Mesendoderm (in vitro differentiated cells): Measurements from ENCODE around the gene GPR158.

Source experiments
- DNase-seq: peaks from one replicate; pipeline ENCODE4 v3.0.0; 2013
- H2AK5ac ChIP-seq: 2 replicates; pipeline ENCODE4 v1.6.1; 2013; ENCODE audit warnings: low read length, inconsistent platforms
- H2BK120ac ChIP-seq: 2 replicates; pipeline ENCODE4 v1.6.1; 2013; ENCODE audit warnings: low read depth, mild to moderate bottlenecking, low read length, moderate library complexity, mixed read lengths
- H2BK15ac ChIP-seq: replicated peaks from 2 replicates; pipeline ENCODE4 v1.6.1; 2013; ENCODE audit warnings: low read depth, mild to moderate bottlenecking, moderate library complexity
- H2BK5ac ChIP-seq: 2 replicates; pipeline ENCODE4 v1.6.1; 2013; ENCODE audit warnings: low read length, inconsistent platforms
- H3K18ac ChIP-seq: 2 replicates; pipeline ENCODE4 v1.6.1; 2013; ENCODE audit warnings: mild to moderate bottlenecking, low read length, mixed read lengths
- H3K23ac ChIP-seq: one replicate; pipeline ENCODE4 v1.6.1; 2013; ENCODE audit warnings: low read length
- H3K27ac ChIP-seq: 2 replicates; pipeline ENCODE4 v1.5.1; 2013; ENCODE audit warnings: low read depth, mild to moderate bottlenecking, inconsistent platforms, low read length, moderate library complexity
- H3K27me3 ChIP-seq: 2 replicates; pipeline ENCODE4 v1.6.1; 2013; ENCODE audit warnings: low read length, control low read depth, mild to moderate bottlenecking, inconsistent platforms; ENCODE audit not compliant: insufficient read depth, poor library complexity
- H3K36me3 ChIP-seq: 2 replicates; pipeline ENCODE4 v1.6.1; 2013; ENCODE audit warnings: low read length, inconsistent platforms; ENCODE audit not compliant: control insufficient read depth, insufficient read depth
- H3K4ac ChIP-seq: one replicate; pipeline ENCODE4 v1.6.1; 2013; ENCODE audit warnings: low read depth, mild to moderate bottlenecking, low read length, moderate library complexity
- H3K4me1 ChIP-seq: 2 replicates; pipeline ENCODE4 v1.6.1; 2013; ENCODE audit warnings: low read depth, low read length, inconsistent platforms; ENCODE audit not compliant: control insufficient read depth
- H3K4me2 ChIP-seq: 2 replicates; pipeline ENCODE4 v1.6.1; 2013; ENCODE audit warnings: low read length
- H3K4me3 ChIP-seq: 2 replicates; pipeline ENCODE4 v1.5.1; 2013; ENCODE audit warnings: mild to moderate bottlenecking, low read length
- H3K56ac ChIP-seq: one replicate; pipeline ENCODE4 v1.6.1; 2013; ENCODE audit warnings: low read length
- H3K79me1 ChIP-seq: 2 replicates; pipeline ENCODE4 v1.6.1; 2013; ENCODE audit warnings: low read length, inconsistent platforms
- H3K79me2 ChIP-seq: 2 replicates; pipeline ENCODE4 v1.6.1; 2013; ENCODE audit warnings: mild to moderate bottlenecking, low read length; ENCODE audit not compliant: control insufficient read depth, insufficient read depth
- H3K9ac ChIP-seq: 2 replicates; pipeline ENCODE4 v1.6.1; 2013; ENCODE audit warnings: low read length, inconsistent platforms
- H4K5ac ChIP-seq: one replicate; pipeline ENCODE4 v1.6.1; 2013; ENCODE audit warnings: low read length
- H4K8ac ChIP-seq: one replicate; pipeline ENCODE4 v1.6.1; 2013; ENCODE audit warnings: low read depth, mild to moderate bottlenecking, control low read depth, low read length, moderate library complexity
- WGBS: extraction: QIAGEN DNeasy Blood & Tissue Kit; methylation state at CpG from one replicate; pipeline ENCODE4 v1.1.7; 2013; ENCODE audit warnings: low lambda C conversion rate, missing lambda C conversion rate; ENCODE audit not compliant: insufficient coverage; ENCODE audit errors: extremely low coverage; 5-methylcytosine and 5-hydroxymethylcytosine counted together

GPR158 gene

DNA sequence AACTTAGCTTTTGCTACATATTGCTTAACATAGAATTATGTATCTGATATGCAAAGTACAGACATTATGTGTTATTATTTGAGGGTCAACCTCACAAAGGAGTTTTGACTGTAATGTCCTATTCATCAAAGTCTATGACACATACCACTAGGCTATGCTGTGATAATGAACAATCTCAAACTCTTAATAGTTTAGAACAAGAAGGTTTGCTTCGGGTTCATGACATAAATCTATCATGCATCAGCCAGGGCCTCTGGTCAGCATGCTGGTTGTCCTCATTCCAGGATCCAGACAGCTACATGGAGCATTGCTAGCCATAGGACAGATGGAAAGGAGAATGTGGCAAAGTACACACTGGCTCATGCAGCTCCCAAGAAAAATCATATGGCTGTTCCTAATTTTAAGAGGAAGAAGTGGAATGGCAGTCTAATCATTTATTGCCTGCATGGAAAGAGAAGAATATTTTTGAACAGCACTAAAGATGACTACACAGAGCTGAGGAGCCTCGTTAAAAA, 332.1 kb downstream of the GPR158 start:
- Histone ChIP-seq H3K18ac (peak overlapping the region; percentile 39), H3K4ac (no peak overlapping the region), H4K5ac (no peak overlapping the region), H2AK5ac (no peak overlapping the region), H2BK120ac (no peak overlapping the region), H3K23ac (no peak overlapping the region), H3K79me1 (no peaks in the 10 kb centered on the region), H3K4me2 (no peak overlapping the region), H3K36me3 (no peaks in the 10 kb centered on the region), H4K8ac (no peak overlapping the region), H3K27me3 (no peaks in the 10 kb centered on the region), H3K4me3 (no peak overlapping the region), H2BK5ac (no peak overlapping the region), H2BK15ac (no peak overlapping the region), H3K56ac (no peak overlapping the region), H3K79me2 (no peaks in the 10 kb centered on the region), H3K9ac (no peak overlapping the region), H3K4me1 (peaks cover 2% of the 10 kb centered on the region), H3K27ac (no peak overlapping the region)
- WGBS: no CpG with 5 or more reads among the region's 2 CpGs
- DNase-seq: no peak

DNA sequence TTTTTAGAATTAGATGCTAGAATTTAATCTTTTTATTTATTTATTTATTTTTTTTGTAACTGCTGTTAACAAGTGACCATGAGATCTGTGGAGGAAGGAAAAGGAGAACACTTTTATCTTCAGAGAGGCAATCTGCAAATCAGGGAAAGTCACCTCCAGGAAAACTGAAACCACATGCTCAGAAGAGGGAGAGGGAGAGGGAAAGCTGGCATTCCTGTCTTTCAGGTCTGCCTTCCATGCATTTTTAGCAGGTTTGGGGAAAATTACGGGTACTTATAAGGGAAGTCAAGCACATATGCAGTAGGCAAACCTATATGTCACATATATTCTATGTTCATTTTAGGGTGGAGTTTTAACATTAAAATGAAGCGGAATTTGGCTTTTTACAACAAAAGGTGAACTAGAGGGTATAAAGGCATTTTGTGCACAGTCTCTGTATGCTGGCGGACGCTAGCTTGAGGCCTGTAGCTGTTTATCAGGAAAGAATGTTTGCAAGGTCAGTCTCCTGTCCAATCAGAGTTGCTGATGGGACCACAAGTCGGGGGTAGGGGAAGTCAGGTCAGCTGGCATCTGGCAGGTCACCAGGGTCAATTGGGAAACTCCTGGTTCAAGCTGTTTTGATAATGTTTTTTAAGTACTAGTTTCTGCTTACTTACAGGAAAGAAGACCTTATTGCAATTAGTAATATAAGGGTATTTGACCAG, 333.5 kb downstream of the GPR158 start:
- DNase-seq: peak; percentile 77
- no peak overlapping the region for H4K5ac ChIP-seq
- H2BK15ac ChIP-seq: no peak overlapping the region
- H3K27me3 ChIP-seq: no peaks in the 10 kb centered on the region
- H3K23ac ChIP-seq: no peak overlapping the region
- no peaks in the 10 kb centered on the region for H3K79me2 ChIP-seq
- no peak overlapping the region for H4K8ac ChIP-seq
- no peak overlapping the region for H3K9ac ChIP-seq
- no peak overlapping the region for H2BK5ac ChIP-seq
- peak overlapping the region; percentile 68 for H3K18ac ChIP-seq
- no peak overlapping the region for H3K4me3 ChIP-seq
- H2AK5ac ChIP-seq: no peak overlapping the region
- H3K36me3 ChIP-seq: no peaks in the 10 kb centered on the region
- H3K79me1 ChIP-seq: no peaks in the 10 kb centered on the region
- no peak overlapping the region for H3K56ac ChIP-seq
- H3K4me2 ChIP-seq: no peak overlapping the region
- H3K4me1 ChIP-seq: peaks cover 2% of the 10 kb centered on the region
- no peak overlapping the region for H3K27ac ChIP-seq
- H3K4ac ChIP-seq: peak overlapping the region; percentile 55
- no CpG with 5 or more reads among the region's 5 CpGs for WGBS
- no peak overlapping the region for H2BK120ac ChIP-seq

DNA sequence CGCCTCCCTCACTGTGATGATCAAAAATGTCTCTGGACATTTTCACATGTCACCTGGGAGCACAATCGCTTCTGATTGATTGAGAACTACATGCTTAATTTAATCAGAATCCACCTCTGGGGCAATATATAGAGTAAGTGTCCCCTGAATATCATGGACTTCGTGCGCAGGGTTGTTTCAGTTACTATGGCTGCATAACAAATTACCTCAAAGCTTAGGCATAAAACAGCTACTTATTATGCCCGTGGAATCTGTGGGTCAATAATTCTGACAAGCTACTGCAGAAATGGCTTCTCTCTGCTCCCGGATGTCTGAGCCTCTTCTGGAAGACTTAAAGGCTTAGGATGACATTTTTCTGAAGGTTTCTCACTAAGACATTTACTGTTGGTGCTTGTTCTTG, 334.4 kb downstream of the GPR158 start:
- no peak overlapping the region for H3K56ac ChIP-seq
- H3K79me2 ChIP-seq: no peaks in the 10 kb centered on the region
- H4K5ac ChIP-seq: no peak overlapping the region
- H3K27ac ChIP-seq: no peak overlapping the region
- no peak overlapping the region for H3K4me3 ChIP-seq
- H4K8ac ChIP-seq: no peak overlapping the region
- peaks cover 2% of the 10 kb centered on the region for H3K4me1 ChIP-seq
- H3K79me1 ChIP-seq: no peaks in the 10 kb centered on the region
- no peak overlapping the region for H2BK5ac ChIP-seq
- WGBS: no CpG with 5 or more reads among the region's 6 CpGs
- peak overlapping the region; percentile 70 for H3K18ac ChIP-seq
- no peak overlapping the region for H2AK5ac ChIP-seq
- DNase-seq: no peak
- no peak overlapping the region for H2BK15ac ChIP-seq
- H2BK120ac ChIP-seq: no peak overlapping the region
- no peak overlapping the region for H3K23ac ChIP-seq
- no peak overlapping the region for H3K4ac ChIP-seq
- H3K27me3 ChIP-seq: no peaks in the 10 kb centered on the region
- H3K36me3 ChIP-seq: no peaks in the 10 kb centered on the region
- no peak overlapping the region for H3K4me2 ChIP-seq
- no peak overlapping the region for H3K9ac ChIP-seq

DNA sequence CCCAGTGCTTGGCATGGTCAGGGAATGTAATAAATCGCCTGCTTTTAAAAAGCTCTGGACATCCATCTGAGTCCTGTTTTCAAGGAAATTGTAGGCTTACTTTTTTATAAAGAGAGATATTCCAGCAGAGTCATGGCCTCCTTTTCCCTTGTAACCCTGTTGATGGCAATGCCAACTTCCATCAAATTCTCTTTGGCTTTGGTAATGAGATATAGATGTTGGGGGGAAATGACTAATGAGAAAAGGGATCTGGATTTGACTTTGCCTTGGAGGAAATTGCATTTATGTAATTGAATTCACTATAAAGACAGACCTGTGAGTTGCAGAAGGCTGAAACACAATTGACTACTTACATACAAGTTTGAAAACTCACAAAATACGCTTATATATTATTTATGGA, 347.5 kb downstream of the GPR158 start:
- Histone ChIP-seq H3K27ac (no peak overlapping the region), H3K4me2 (no peak overlapping the region), H3K23ac (no peak overlapping the region), H3K9ac (no peak overlapping the region), H4K8ac (no peak overlapping the region), H3K36me3 (no peaks in the 10 kb centered on the region), H3K4me3 (no peak overlapping the region), H3K56ac (no peak overlapping the region), H4K5ac (no peak overlapping the region), H2AK5ac (no peak overlapping the region), H3K4me1 (no peaks in the 10 kb centered on the region), H3K79me1 (no peaks in the 10 kb centered on the region), H3K18ac (no peak overlapping the region), H2BK15ac (no peak overlapping the region), H2BK120ac (no peak overlapping the region), H3K27me3 (no peaks in the 10 kb centered on the region), H3K4ac (no peak overlapping the region), H2BK5ac (no peak overlapping the region), H3K79me2 (no peaks in the 10 kb centered on the region)
- WGBS: no CpG with 5 or more reads among the region's 2 CpGs
- no peak for DNase-seq

- Histone ChIP-seq H3K18ac (no peak overlapping the region), H3K27ac (no peak overlapping the region), H3K36me3 (no peaks in the 10 kb centered on the region), H3K79me1 (no peaks in the 10 kb centered on the region), H2BK5ac (no peak overlapping the region), H3K4ac (no peak overlapping the region), H2BK15ac (no peak overlapping the region), H3K79me2 (no peaks in the 10 kb centered on the region), H3K4me2 (no peak overlapping the region), H3K4me3 (no peak overlapping the region), H4K8ac (no peak overlapping the region), H4K5ac (no peak overlapping the region), H3K23ac (no peak overlapping the region), H3K27me3 (no peaks in the 10 kb centered on the region), H2BK120ac (no peak overlapping the region), H3K56ac (no peak overlapping the region), H3K9ac (no peak overlapping the region), H3K4me1 (no peaks in the 10 kb centered on the region), H2AK5ac (no peak overlapping the region)
- peak; percentile 91 for DNase-seq
- WGBS: no CpG with 5 or more reads among the region's 4 CpGs
These were observed 348.3 kb downstream of the GPR158 start for GRCh38 chr10:25522946-25523608.
